Astrocyte of the hippocampus (primary cell): ENCODE data around the gene ACOX2.

ENCODE experiments used
- DNase-seq: peaks from one replicate; pipeline ENCODE4 v3.0.0; 2011; ENCODE audit warnings: low read depth, low spot score

Gene ACOX2

DNA sequence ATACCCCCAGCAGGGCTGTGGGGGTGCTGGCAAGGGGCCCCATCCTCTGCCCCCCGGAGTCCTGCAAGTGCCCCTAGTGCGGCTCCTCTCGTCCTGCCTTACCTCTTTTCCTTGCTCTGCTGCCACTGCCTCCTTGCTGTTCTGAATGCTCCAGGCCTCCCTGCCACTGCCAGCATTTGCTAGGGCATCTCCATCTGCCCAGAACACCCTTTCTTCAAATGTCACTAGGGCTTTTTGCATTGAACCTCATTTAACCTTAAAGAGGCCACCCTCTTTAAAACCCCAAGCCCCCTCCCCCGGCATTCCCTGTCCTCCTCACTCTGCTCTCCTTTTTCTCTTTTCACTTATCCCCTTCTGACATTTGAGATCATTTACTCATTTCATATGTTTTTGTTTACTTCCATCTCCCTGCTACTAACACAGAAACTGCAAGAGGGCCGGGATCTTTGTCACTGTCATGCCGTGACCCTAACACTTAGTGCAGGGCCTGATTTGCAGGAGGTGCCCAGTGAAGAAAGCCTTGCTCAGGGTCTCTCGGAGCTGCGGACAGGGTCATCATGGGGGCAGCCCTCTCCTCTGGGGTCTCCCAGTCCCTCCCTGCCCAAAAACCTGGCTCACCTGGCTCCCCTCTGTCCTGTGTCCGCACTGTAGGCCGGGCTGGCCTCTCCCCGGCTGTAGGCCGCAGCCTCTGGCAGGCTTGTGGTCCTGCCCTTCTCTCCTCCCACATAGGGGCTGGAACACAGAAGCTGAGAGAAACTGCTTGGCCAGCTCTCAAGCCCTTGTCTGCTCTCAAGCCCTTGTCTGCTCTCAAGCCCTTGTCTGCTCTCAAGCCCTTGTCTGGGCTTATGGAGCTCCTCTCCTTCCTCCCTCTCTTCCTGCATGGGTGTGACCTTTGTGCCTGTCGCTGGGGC, at the start of gene ACOX2:
ACOX2 (minus strand) TSS at position 690 of the 911 bp plus-strand sequence. CDS start 2,084 bp downstream, outside the sequence.
- peak; percentile 69 for DNase-seq

GRCh38 chr3:58585994-58586393, 49.0 kb upstream of the ACOX2 start:
- DNase-seq, result peak; percentile 49

- DNase-seq, result peak; percentile 89
Measured at GRCh38 chr3:58585005-58585786, 48.2 kb upstream of the ACOX2 start.

GRCh38 chr3:58584690-58585004, 47.7 kb upstream of the ACOX2 start:
- DNase-seq, result no peak

GRCh38 chr3:58581328-58582091, 44.5 kb upstream of the ACOX2 start:
- peak; percentile 57 for DNase-seq

- DNase-seq, result no peak
Measured at GRCh38 chr3:58580826-58581327, 43.9 kb upstream of the ACOX2 start.

- no peak for DNase-seq
Measured at GRCh38 chr3:58578873-58579272, 41.9 kb upstream of the ACOX2 start.

GRCh38 chr3:58577269-58577821, 40.4 kb upstream of the ACOX2 start, which contains the start of gene FAM107A:
Gene FAM107A, minus strand, starts transcription at chr3:58577391. Its CDS starts 7,531 bp downstream, at chr3:58569860.
- DNase-seq, result peak; percentile 85

DNA sequence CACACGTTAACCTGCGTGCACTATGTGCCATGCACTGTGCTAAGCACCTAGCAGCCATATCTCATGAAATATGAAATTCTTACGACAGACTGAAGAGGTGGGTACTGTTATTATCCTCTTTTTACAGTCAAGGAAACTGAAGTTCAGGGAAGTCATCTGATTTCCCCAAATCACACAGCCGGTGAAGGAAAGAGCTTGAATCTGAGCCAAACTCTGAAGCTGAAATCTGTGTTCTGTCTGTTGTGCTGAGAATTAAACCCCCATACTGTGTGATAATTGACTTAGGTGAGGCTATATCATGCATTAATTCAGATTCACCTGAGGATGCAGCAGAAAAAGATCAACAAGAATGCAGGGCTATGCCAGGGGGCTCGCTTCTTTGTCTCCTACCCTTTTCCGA, 39.7 kb upstream of the ACOX2 start:
- no peak for DNase-seq

DNA sequence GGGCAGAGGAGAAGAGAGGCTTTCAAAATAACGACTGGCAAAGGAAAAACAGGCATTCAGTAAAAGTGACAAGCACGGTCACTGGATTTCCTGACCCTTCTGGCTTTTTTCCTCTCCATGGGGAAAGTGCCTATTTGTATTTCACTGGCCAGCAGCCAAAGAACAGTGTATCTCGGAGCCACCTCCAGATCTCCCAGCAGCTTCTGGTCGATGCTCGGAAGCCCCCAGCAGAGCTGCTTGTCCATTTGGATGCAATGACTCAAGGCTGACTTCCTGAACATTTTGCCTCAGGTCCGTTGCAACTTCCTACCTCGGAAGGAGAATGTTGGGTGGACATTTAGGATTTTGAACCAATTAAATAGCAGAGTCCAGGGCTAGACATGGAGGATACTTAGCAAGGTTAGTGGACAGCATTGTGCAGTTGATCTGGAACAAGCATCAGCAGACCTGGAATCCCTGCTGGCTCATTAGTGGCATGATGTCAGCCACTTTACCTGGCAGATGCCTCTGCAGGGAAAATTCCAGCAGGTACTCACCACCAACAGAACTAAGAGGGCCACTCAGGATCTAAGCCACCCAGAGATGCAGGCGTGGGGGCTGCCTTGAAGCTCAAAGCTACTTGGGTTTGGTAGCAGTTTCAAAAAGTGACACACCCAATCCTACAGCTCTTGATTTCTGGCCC, 39.1 kb upstream of the ACOX2 start:
- DNase-seq, result peak; percentile 26

DNA sequence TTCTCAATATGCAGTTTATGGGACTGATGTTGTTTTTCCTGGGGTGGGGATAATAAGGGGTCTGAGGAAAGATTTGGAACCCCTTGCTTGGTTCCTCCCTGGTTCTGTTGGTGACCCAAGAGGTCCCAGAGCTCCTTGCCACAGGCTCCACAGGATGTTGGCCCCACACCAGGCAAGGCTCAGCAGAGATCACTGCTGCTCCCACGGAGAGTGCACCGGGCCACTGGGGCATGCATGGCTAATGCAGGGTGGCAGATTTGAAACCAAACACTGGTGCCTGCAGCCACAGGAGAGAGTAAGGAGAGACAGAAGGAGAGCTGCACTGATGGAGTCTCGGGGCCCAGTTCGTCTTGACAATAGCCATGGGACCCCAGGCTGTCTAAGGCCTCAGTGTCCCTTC, 37.7 kb upstream of the ACOX2 start:
- DNase-seq, result no peak

- peak; percentile 22 for DNase-seq
Measured at GRCh38 chr3:58574106-58574505, 37.1 kb upstream of the ACOX2 start.

GRCh38 chr3:58573640-58574039, 36.6 kb upstream of the ACOX2 start:
- no peak for DNase-seq

GRCh38 chr3:58572634-58573230, 35.7 kb upstream of the ACOX2 start:
- DNase-seq, result no peak

GRCh38 chr3:58572013-58572633, 35.1 kb upstream of the ACOX2 start:
- DNase-seq, result peak; percentile 53

- no peak for DNase-seq
Measured at GRCh38 chr3:58570851-58571250, 33.9 kb upstream of the ACOX2 start.

DNA sequence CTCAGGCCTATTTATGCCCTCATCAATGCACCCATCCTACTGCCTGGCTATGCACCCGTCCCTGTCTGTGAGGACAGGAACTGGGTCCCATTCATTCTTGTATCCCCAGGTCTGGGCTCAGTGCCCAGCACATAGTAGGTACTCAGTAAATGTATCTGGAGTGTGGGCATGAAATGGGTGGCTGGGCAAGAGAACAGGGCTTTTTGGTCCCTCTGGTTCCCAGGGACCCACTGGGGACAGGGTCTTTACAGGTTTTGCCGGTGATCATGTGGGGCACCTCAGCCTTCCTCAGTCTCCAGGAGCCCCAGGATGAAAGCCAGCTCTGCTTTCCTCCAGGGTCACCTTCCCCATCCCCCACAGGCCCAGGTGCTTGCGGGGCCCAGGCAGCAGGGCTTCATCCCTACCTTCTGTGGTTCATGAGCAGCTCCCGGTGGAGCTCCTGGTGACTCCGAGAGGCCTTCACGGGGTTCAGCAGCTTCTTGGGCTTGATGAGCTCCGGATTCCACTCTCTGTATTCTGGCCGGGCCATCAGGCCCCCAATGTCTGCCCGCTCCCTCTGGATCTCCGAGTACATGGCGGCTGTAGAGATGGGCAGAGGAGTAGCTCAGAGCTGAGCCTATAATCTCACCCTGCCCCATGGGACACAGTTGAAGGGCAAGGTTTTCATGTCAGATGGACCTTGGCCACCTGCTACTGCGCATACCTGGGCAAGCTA, 32.5 kb upstream of the ACOX2 start:
- DNase-seq, result no peak

- peak; percentile 88 for DNase-seq
Measured at GRCh38 chr3:58568572-58569286, 31.7 kb upstream of the ACOX2 start.

DNA sequence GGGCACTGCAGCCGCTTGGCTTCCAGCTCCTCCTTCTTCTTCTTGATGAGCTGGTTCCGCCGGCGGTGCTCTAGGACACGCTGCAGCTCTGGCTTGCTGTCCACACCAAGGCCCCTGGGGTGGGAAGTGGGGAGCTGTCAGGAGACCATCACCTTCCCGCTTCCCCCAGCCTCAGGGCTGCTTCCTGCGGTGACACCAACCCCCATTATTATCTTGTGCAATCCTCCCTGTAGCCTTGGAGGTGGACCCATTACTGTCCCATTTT, 30.2 kb upstream of the ACOX2 start:
- no peak for DNase-seq
